Measurements from ENCODE around the gene PSMD9. TPM values are rescaled to one million over a fixed set of nuclear protein-coding genes. Genes with fewer than 3 reads are reported as not detected.
"Not testable (repeated sequence)": the region's sequence is repeated elsewhere in the genome, so short reads cannot be mapped to it uniquely, and the experiment has no call there.

Gene PSMD9
- total RNA-seq, 1 donor from 2014 or later: 34.9 TPM

GRCh38 chr12:121911824-121912585 is 23.4 kb downstream of the PSMD9 start:
- DNase-seq (no peak), ATAC-seq (ENCODE audit: poor library complexity) (no peak)
- intact Hi-C loops (cut with DNase I): no loop called here

GRCh38 chr12:121915841-121916321 is 27.3 kb downstream of the PSMD9 start:
- no peak for ATAC-seq (ENCODE audit: poor library complexity)
- intact Hi-C loops (cut with DNase I): no loop called here
- no peak for DNase-seq

GRCh38 chr12:121916719-121917118 is 28.1 kb downstream of the PSMD9 start:
- ATAC-seq (ENCODE audit: poor library complexity) (no peak), DNase-seq (no peak)
- intact Hi-C loops (cut with DNase I): no loop called here

DNA sequence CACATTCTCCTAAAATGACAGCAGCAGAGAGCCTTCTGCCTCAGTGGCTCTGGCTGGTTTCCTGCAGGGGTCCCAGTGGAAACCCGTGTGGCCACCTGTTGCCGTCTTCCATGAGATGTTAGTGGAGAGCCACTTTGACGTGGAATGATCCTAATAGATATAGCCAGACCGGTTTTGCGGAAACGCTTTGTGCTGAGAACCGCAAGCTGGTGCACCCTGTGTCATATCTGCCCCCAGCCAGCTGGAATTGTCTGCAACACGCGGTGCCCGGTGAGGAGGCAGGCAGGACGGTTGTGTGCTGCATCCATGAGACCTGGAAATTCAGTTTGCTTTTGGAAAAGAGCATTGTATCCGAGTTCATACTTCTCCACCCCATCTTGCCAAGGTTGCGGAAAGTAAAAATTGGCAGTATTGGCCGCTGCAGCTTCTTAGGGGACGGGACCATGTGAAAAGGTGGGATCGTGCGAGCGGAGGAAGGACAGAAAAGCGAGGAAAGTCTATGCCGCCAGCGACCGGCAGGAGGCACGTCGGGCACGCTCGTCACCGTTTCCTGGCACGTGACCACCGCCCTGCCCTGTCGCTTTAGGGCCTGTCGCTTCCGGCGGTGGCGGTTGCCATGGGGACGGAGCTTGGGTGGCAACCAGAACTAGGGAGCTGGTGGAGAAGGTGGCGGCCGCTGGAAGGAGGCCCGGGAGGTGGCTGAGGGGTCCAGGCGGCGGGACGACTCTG is 29.5 kb downstream of the PSMD9 start, which contains the start of gene CFAP251:
CFAP251 (plus strand) TSS at position 643 of the 729 bp plus-strand sequence. CDS start 2,714 bp downstream, outside the sequence.
- ATAC-seq (ENCODE audit: poor library complexity) (peak; percentile 98), DNase-seq (peak; percentile 98)
- intact Hi-C loops (cut with DNase I): no loop called here

DNA sequence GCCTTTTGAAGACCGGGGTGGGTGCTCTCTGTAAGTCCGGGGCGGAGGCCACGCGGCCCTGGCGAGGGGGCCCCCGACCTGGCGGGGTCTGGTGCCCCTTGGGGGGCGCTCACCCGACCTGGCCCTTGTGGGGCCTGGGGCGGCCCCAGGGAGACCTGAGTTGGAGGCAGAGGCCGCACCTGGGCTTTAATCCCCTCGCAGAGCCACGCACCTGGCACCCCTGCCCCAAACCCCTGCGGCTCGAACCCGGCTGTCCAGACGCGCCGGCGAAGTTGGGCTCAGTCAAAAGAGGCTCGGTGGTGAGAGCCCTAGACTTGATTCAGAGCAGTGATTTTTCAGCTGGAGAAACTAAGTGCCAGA is 30.1 kb downstream of the PSMD9 start:
- no peak for ATAC-seq (ENCODE audit: poor library complexity)
- no peak for DNase-seq
- intact Hi-C loops (cut with DNase I): no loop called here

- DNase-seq (no peak), ATAC-seq (ENCODE audit: poor library complexity) (no peak)
- intact Hi-C loops (cut with DNase I): loop anchor here (10.0 kb wide), 2 partner anchors 114 to 204 kb away; no protein-coding TSS in a partner anchor
Measured at GRCh38 chr12:121921066-121921465, 32.5 kb downstream of the PSMD9 start.

DNA sequence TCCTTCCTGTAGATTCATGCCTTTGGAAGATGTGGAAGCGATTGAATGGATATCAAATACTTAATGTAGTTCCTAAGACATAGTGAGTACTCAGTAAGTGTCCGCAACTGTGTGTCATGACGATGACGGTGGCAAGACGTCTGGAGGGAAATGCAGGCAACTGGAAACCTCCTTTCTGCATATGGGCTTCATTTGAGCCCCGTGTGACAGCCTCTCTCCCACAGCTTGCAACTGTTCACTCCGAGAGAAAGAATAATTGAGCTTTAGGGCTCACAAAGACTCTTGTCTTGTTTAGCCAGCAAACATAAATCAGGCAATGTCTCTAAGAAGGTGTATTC is 36.7 kb downstream of the PSMD9 start:
- DNase-seq (no peak), ATAC-seq (ENCODE audit: poor library complexity) (peak; percentile 22)
- intact Hi-C loops (cut with DNase I): loop anchor here (10.0 kb wide), 2 partner anchors 109 to 199 kb away; no protein-coding TSS in a partner anchor

DNA sequence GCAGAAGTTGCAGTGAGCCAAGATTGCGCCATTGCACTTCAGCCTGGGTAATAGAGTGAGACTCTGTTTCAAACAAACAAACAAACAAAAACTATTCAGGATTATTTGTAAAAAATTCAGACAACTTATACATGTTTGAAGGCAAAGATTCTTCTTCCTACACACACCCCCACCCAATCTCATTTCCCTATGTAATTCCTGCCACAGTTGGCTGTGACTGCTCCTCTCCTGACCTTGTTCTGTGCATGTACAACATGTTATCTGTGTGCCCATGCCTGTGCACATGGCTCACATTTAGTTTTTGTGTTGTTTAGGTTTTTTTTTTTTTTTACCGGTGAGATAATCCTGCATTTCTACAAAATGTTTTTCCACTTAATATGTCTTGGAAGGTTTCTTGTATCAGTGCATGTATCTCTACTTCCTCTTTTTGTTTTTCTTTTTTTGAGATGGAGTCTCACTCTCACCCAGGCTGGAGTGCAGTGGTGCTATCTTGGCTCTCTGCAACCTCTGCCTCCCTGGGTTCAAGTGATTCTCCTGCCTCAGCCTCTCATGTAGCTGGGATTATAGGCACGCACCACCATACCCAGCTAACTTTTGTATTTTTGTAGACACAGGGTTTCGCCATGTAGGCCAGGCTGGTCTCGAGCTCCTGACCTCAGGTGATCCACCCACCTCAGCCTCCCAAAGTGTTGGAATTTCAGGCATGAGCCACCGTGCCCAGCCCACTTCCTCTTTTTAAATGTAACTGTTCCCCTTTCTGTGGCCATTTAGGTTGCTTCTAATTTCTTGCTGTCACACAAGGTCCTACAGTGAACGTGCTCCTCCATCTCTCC is 38.5 kb downstream of the PSMD9 start:
- no peak for ATAC-seq (ENCODE audit: poor library complexity)
- intact Hi-C loops (cut with DNase I): loop anchor here (10.0 kb wide), 2 partner anchors 108 to 198 kb away; no protein-coding TSS in a partner anchor
- no peak for DNase-seq

DNA sequence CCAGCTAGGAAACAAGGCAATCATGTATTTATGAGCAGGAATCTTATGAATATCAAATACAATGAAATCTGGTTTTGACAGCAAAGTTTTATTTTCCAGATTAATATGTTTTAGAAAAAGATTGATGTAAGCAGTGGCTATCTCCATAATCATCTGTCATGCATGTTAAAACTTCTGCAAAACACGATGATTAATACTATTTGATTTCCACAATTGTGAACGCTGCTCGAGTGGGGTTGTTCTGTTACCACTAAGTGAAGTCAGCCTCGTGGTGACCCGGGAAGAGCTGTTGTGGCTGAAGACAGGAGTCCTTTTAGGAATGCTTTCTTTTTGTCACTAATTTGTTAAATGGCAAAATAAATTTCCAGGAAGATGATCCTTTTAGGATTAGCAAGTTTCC is 39.2 kb downstream of the PSMD9 start:
- ATAC-seq (ENCODE audit: poor library complexity) (no peak), DNase-seq (no peak)
- intact Hi-C loops (cut with DNase I): loop anchor here (10.0 kb wide), 2 partner anchors 107 to 197 kb away; no protein-coding TSS in a partner anchor

DNA sequence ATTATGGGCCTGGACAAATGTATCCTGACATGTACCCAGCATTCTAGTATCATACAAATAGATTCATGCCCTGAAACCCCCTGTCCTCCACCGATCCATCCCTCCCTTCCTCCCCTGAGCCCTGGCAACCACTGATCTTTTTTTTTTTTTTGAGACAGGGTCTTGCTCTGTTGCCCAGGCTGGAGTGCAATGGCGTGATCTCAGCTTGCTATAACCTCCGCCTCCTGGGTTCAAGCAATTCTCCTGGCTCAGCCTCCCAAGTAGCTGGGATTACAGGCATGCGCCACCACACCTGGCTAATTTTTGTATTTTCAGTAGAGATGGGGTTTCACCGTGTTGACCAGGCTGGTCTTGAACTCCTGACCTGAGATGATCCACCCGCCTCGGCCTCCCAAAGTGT is 41.0 kb downstream of the PSMD9 start:
- intact Hi-C loops (cut with DNase I): loop anchor here (10.0 kb wide), 2 partner anchors 105 to 195 kb away; no protein-coding TSS in a partner anchor
- ATAC-seq (ENCODE audit: poor library complexity); DNase-seq: not testable (repeated sequence)

- intact Hi-C loops (cut with DNase I): no loop called here
- ATAC-seq (ENCODE audit: poor library complexity) (no peak), DNase-seq (no peak)
Measured at GRCh38 chr12:121930862-121931261, 42.3 kb downstream of the PSMD9 start.

GRCh38 chr12:121932176-121932536 is 43.6 kb downstream of the PSMD9 start:
- ATAC-seq (ENCODE audit: poor library complexity) (no peak), DNase-seq (no peak)
- intact Hi-C loops (cut with DNase I): no loop called here

DNA sequence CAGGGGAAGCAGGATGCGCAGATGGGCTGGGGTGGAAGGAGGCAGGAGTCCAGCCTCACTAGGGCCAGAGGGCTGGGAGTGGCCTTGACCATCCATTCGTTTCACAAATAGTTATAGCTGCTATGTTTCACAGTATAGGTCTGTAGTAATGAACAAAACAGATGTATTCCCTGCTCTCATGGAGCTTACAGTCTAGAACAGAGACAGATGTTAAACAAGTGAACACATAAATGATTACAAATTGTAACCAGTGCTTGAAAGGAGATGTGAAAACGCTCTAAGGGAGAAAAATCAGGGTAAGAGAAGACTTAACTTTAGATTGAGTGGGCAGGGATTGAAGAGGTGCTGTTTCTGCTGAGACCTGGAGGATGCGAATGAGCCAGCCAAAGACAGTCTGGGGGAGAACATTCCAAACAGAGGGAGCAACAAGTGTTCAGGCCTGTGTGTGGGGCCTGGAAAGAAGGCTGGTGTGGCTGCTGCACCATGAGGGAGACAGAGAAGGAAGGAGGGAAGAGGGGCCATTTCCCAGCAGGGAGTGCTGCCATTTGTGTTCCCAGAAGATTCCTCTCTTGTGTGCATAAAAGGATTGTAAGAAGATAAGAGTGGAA is 44.4 kb downstream of the PSMD9 start:
- ATAC-seq (ENCODE audit: poor library complexity): no peak
- intact Hi-C loops (cut with DNase I): no loop called here
- DNase-seq: no peak

- DNase-seq (no peak), ATAC-seq (ENCODE audit: poor library complexity) (no peak)
- intact Hi-C loops (cut with DNase I): no loop called here
Measured at GRCh38 chr12:121933522-121934308, 45.1 kb downstream of the PSMD9 start.

DNA sequence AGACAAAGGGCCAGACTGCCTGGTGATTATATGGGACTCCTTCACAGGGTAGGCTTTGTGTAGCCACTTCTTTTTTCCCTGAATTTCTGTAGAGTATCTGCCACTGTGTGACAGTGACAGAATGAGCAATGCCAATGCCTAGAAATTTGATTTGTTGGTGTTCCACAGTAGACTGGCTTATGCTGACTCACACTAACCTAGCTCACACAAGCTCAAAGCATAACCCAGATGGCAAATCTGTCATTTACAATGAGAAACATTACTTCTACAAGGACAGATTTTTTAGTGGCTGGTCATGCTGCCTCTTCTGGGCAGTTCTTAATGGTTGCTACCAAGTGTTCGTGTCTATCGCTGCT is 45.7 kb downstream of the PSMD9 start:
- no peak for DNase-seq
- intact Hi-C loops (cut with DNase I): no loop called here

DNA sequence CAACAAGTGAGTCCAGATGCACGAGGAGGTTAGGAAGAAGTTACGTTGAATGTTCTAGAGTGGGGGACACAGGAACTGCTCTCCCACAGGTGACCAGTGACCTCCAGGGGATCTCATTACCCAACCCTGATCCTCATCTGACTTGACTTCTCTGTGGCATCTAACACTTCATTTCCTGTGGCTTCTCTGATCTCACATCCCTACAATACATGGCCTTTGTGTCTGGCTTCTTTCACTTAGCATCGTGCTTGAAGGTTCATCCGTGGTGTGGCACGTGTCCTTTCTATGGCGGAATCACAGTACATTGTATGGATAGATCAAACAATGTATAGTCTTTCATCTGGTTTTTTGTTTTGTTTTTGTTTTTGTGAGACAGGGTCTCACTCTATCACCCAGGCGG is 49.1 kb downstream of the PSMD9 start:
- intact Hi-C loops (cut with DNase I): no loop called here
- DNase-seq: no peak
- ATAC-seq (ENCODE audit: poor library complexity): no peak

More for the DNA sequence above, 45.7 kb downstream of the PSMD9 start:
- ATAC-seq (ENCODE audit: poor library complexity): no peak

GRCh38 chr12:121939186-121939585 is 50.6 kb downstream of the PSMD9 start:
- no peak for ATAC-seq (ENCODE audit: poor library complexity)
- intact Hi-C loops (cut with DNase I): no loop called here
- DNase-seq: no peak

All from Right ventricle myocardium superior (tissue), 1 donor.